ENCODE results near the gene PDZD2.
"Not testable (repeated sequence)": the region's sequence is repeated elsewhere in the genome, so short reads cannot be mapped to it uniquely, and the experiment has no call there.

PDZD2 gene

DNA sequence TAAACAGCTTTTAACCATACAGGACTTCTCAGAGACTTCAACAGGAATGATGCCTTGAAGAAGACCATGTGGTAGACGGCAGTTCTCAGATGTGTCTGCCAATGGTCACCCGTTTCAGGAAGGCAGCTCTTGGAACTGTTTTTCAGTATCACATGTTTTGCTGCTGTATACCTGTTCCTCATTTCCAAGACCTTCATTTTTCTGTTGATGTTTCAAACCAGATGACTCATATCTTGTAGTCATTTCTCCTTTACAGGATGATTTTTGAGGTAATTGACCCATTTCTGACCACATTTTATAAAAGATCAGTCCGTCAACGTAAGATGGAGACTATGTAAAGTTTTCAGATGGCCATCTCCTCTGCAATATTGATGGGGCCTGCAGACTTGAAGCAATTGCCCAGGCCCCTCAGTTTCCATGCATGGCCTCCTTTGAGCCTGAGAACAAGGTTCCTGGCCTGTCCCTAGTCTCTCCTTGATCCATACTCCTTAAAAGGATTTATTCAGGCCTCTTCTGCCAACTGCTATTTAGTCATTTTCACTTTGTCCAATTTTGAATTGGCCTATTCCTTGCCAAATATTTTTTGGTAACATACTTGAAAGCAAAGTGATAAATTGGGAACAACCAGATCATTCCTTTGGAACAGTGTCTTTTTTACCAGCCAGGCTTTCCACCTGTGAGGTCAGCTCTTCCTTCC lies 128.6 kb downstream of the PDZD2 start:
- DNase-seq (ENCODE audit: low spot score) (no peak), FAIRE-seq (no peak)

- no peak for DNase-seq (ENCODE audit: low spot score)
- FAIRE-seq: no peak
Observed at GRCh38 chr5:31768046-31768445, 129.1 kb downstream of the PDZD2 start.

DNA sequence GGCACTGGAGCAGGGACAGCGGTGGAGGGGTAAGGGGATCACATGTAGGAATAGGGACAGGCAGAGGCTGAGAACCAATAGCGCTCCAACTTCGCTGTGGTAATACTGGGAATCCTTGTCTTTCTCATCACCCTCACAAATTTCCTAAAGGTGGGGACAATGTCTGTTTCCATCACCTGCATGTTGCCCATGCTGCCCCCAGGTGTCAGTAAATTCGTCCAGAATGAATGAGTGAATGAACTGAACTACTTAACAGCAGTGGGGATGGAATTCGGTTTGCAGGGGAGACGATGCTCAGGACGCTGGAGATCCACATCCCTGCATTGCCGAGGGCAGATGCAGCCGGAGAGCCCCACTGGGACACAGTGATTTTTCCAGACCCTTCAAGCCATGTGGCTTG lies 129.9 kb downstream of the PDZD2 start:
- FAIRE-seq (no peak), DNase-seq (ENCODE audit: low spot score) (no peak)

- FAIRE-seq: no peak
- DNase-seq (ENCODE audit: low spot score): no peak
Observed at GRCh38 chr5:31769530-31769929, 130.6 kb downstream of the PDZD2 start.

GRCh38 chr5:31770132-31770720 lies 131.3 kb downstream of the PDZD2 start:
- no peak for FAIRE-seq

GRCh38 chr5:31770998-31771397 lies 132.1 kb downstream of the PDZD2 start:
- FAIRE-seq (no peak), DNase-seq (ENCODE audit: low spot score) (no peak)

More at GRCh38 chr5:31770132-31770720, 131.3 kb downstream of the PDZD2 start:
- DNase-seq (ENCODE audit: low spot score): no peak

GRCh38 chr5:31771500-31771899 lies 132.6 kb downstream of the PDZD2 start:
- FAIRE-seq (no peak), DNase-seq (ENCODE audit: low spot score) (no peak)

DNA sequence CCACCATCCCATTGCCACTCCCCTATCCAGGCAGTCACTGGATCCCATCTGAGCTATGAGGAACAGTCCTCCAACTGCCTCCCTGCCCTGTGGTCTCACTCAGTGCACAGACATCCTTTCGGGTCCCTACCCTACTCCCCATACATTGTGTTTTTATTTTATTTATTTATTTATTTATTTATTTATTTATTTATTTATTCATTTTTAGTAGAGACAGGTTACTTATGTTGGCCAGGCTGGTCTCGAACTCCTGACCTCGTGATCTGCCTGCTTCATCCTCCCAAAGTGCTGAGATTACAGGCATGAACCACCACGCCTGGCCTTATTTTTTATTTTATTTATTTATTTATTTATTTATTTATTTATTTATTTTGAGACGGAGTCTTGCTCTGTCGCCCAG lies 137.4 kb downstream of the PDZD2 start:
- FAIRE-seq; DNase-seq (ENCODE audit: low spot score): not testable (repeated sequence)

GRCh38 chr5:31776976-31777651 lies 138.2 kb downstream of the PDZD2 start:
- FAIRE-seq: no peak

GRCh38 chr5:31781772-31782171 lies 142.8 kb downstream of the PDZD2 start:
- FAIRE-seq: no peak

More at GRCh38 chr5:31776976-31777651, 138.2 kb downstream of the PDZD2 start:
- DNase-seq (ENCODE audit: low spot score): no peak

GRCh38 chr5:31783086-31783645 lies 144.2 kb downstream of the PDZD2 start:
- no peak for FAIRE-seq
- no peak for DNase-seq (ENCODE audit: low spot score)

More at GRCh38 chr5:31781772-31782171, 142.8 kb downstream of the PDZD2 start:
- no peak for DNase-seq (ENCODE audit: low spot score)

DNA sequence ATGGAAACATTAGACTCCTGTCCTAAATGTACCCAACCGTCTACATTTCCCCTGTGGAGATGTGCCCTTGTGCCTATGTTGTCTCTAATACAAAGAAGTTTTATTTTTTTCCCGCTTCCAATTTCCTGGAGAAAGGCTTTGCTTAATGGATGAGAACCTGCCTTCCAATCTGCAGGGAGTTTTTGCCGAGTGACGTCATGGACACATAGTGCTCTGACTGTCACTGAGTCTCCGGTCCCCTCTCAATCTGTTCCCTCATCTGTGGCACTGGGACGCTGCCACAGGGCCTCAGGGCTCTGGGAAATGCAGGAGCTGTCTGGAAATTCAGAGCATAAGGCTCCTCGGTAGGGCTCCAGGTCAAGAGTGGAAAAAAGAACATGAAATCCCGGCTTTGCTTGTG lies 144.8 kb downstream of the PDZD2 start:
- DNase-seq (ENCODE audit: low spot score) (no peak), FAIRE-seq (no peak)

- DNase-seq (ENCODE audit: low spot score) (no peak), FAIRE-seq (no peak)
Observed at GRCh38 chr5:31786090-31786631, 147.2 kb downstream of the PDZD2 start.

DNA sequence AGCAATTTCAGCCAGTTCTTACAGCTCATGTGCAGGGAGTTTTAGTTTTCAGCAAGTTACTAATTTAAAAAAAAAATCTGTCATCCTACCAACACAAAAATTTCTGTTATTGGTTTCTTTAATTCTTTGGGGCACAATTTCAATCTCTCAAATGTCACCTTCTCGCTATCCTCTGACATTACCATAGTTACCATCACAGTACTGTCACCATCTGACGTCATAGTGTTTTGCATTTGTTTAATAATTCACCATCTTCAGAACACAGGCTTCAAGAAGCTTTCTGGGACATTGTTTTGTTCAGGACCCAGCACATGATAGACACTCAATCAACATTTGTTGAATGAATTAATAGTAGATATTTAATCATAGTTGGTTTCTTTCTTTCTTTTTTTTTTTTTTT lies 155.1 kb downstream of the PDZD2 start:
- FAIRE-seq: no peak
- no peak for DNase-seq (ENCODE audit: low spot score)

GRCh38 chr5:31798168-31798567 lies 159.2 kb downstream of the PDZD2 start:
- DNase-seq (ENCODE audit: low spot score) (no peak), FAIRE-seq (no peak)

GRCh38 chr5:31800351-31800750 lies 161.4 kb downstream of the PDZD2 start:
- no peak for DNase-seq (ENCODE audit: low spot score)
- FAIRE-seq: no peak

GRCh38 chr5:31805785-31806400 lies 167.0 kb downstream of the PDZD2 start:
- DNase-seq (ENCODE audit: low spot score): no peak
- FAIRE-seq: no peak

- DNase-seq (ENCODE audit: low spot score) (no peak), FAIRE-seq (no peak)
Observed at GRCh38 chr5:31806561-31806960, 167.6 kb downstream of the PDZD2 start.

GRCh38 chr5:31807789-31808540 lies 169.0 kb downstream of the PDZD2 start:
- FAIRE-seq (no peak), DNase-seq (ENCODE audit: low spot score) (no peak)

- peak; percentile 71 for FAIRE-seq
Observed at GRCh38 chr5:31809050-31809870, 170.3 kb downstream of the PDZD2 start.

More at GRCh38 chr5:31809050-31809870, 170.3 kb downstream of the PDZD2 start:
- DNase-seq (ENCODE audit: low spot score): peak; percentile 68
